RWPE1 (cell line): ENCODE results near the gene MAP3K15.

Experiments used
- CTCF ChIA-PET: fragments of 350-600 bp; sonication (Branson Sonifier 250); formaldehyde crosslinking; extraction: SDS; loops from one replicate; lab custom pipeline; 2021; lab: Yijun Ruan, JAX
- POLR2A ChIA-PET: fragments of 400-600 bp; formaldehyde crosslinking; extraction: SDS; loops from one replicate; lab custom pipeline; 2020; ENCODE audit warnings: antibody characterized with exemption; ENCODE audit not compliant: low non-redundant PET; lab: Yijun Ruan, JAX
- DNase-seq: peaks from one replicate; pipeline ENCODE4 v3.0.0; 2012; ENCODE audit warnings: low spot score
- H3K27ac ChIP-seq: fragments of 450-650 bp; 2 replicates; pipeline ENCODE4 v1.5.1; 2017
- TF ChIP-seq, protein P1 (sequence below): fragments of 450-650 bp; conservative IDR thresholded peaks from 2 replicates; pipeline ENCODE4 v1.5.1; 2017; ENCODE audit warnings: low read depth, mild to moderate bottlenecking

Gene MAP3K15

DNA sequence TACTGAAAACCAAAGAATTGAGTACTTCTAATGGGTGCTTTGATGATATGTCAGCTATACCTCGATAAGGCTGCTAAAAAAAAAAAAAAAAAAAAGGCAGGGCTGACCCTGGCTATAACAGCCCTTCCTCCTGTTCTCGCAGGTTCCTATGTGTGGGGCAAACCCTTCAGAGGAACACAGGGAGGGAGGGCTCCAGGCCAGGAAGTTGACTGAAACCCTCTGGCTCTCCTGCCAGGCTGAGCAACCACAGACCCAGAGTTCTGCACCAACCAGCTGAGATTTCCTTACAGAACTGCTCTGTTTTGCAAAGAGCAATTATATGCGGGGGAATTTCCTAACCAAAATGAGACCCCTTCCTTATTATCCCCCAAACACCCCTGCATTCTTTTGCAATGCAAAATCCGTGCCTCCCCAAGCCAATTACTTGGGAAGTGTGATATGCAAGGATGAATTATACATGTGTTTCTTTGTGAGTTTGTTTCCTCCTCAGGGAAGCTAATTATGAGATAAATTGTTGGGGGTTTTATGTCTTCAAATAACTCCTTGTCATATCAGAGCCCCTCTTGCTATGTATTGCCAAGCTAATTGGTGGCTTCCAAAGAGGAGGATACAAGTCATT lies 126.0 kb downstream of the MAP3K15 start:
- TF ChIP-seq, protein P1, sequence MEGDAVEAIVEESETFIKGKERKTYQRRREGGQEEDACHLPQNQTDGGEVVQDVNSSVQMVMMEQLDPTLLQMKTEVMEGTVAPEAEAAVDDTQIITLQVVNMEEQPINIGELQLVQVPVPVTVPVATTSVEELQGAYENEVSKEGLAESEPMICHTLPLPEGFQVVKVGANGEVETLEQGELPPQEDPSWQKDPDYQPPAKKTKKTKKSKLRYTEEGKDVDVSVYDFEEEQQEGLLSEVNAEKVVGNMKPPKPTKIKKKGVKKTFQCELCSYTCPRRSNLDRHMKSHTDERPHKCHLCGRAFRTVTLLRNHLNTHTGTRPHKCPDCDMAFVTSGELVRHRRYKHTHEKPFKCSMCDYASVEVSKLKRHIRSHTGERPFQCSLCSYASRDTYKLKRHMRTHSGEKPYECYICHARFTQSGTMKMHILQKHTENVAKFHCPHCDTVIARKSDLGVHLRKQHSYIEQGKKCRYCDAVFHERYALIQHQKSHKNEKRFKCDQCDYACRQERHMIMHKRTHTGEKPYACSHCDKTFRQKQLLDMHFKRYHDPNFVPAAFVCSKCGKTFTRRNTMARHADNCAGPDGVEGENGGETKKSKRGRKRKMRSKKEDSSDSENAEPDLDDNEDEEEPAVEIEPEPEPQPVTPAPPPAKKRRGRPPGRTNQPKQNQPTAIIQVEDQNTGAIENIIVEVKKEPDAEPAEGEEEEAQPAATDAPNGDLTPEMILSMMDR: no peak
- ChIA-PET POLR2A (no interaction called here), CTCF (interaction anchor here (0.6 kb wide), 1 partner anchor 26 kb away, joined by 3 read pairs; no protein-coding TSS in a partner anchor)
- DNase-seq: no peak
- no peak overlapping the region for H3K27ac ChIP-seq

DNA sequence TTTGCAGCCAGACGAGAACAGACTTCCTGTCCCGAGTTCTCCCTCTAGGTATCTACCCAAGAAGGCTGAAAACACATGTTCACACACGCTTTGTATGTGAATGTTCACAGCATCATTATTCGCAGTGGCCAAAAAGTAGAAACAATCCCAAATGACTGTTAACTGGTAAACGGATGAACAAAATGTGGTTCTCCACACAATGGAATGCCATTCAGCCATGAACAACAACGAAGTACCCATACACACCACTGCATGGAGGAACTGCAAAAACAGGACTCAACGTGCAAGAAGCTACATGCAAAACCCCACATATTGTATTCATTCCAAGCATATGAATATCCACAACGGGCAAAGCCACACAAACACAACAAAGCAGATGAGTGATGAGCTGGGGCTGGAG lies 126.6 kb downstream of the MAP3K15 start:
- H3K27ac ChIP-seq: no peak overlapping the region
- TF ChIP-seq, protein P1: no peak
- ChIA-PET POLR2A (no interaction called here), CTCF (no interaction called here)
- no peak for DNase-seq

DNA sequence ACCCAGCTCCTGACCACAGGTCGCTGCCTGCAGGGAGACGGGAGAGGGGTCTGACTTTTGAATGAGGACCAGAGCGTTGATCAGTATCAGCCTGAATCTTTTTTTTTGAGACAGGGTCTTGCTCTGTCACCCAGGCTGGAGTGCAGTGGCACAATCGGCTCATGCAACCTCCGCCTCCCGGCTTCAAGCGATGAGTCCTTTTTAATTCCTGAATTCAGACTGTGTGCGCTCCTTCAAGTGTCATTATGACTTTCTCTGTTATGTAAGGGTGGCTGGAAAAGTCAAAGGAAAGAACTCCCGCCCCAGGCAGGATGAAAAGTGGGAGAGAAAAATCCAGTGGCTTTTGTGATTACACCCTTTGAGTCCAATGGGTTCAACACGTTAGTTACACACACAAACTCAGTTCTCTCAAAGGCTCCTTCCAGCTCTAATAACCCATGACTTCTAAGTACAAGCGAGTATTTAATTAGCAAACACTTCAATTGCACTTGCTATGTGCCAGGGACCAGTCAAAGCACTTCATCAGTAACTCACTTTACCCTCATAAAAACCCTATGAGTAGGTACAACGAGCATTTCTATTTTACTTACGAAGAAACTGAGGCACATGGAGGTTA lies 127.1 kb downstream of the MAP3K15 start:
- TF ChIP-seq, protein P1: no peak
- POLR2A ChIA-PET: no interaction called here
- no peak overlapping the region for H3K27ac ChIP-seq
- no peak for DNase-seq
- CTCF ChIA-PET: interaction anchor here (0.6 kb wide), 1 partner anchor 569 kb away, joined by 4 read pairs; no protein-coding TSS in a partner anchor

DNA sequence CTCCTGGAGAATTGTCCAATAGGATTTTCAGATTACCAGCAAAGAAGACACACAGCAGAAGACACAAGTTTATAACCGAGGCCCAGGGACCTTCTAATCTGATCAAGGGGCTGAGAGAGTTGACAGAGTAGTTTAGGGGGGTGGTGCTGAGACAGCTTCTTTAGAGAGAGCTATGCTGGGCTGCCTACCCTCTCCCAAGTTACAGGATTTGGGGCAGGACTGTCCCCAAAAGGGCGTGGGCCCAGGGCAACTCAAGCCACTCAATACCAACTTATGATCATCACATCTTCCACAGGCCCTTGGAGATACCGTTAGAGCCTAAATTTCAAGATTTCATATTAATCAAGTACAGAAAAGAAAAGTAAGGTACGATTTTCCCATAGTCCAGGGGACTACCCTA lies 128.6 kb downstream of the MAP3K15 start:
- POLR2A ChIA-PET: no interaction called here
- TF ChIP-seq, protein P1: no peak
- CTCF ChIA-PET: no interaction called here
- no peak overlapping the region for H3K27ac ChIP-seq
- no peak for DNase-seq

DNA sequence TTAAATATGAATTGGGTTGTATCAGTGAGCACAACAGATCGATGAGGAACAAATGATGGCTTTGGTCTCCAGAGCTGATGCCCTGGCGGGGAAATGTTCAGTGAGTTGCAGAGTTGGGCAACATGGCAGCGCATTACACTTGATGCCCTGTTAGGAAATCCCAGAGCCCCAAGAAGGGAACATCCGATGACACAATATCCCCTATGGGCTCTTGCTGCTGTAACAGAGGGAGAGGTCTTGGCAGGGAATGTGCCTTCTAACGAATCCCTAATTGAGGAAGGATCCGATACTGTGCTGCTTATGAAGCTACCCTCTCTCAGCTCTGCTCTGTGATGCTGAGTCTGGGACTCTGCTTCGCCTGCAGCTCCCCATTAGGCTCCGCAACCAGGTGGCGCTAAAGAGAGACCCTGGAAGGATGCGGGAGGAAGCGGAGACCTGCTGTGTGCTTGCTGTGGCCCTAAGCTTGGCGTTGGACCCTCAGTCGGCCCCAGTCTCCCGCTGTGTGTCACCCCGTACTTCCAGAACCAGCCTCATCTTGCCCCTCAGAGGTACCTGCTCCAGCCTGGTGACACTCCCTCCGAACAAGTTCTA lies 132.7 kb downstream of the MAP3K15 start:
- CTCF ChIA-PET: interaction anchor here (1.1 kb wide), 1 partner anchor 215 kb away, joined by 3 read pairs; no protein-coding TSS in a partner anchor

DNA sequence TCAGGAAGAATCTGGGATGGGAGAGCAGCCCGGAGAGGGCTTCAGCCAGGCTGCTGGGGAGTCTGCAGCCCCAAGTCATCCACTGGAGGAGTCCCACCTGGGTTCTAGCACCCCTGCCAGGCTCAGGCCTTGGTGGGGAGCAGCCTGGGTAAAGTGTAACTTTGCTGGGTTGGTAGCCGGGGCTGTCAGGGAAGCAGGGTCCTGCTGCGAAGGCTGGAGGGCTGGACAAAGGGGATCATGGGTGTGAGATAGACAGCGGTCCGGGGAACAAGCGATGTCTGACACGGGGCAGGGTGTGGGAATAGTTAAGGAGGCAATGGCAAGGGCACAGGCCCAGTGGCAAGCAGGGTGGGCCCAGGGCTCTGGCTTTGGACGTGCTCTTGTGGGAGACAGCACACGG lies 134.0 kb downstream of the MAP3K15 start:
- POLR2A ChIA-PET: no interaction called here
- TF ChIP-seq, protein P1: no peak
- DNase-seq: no peak
- CTCF ChIA-PET: no interaction called here
- H3K27ac ChIP-seq: no peak overlapping the region

More for the DNA sequence above, 132.7 kb downstream of the MAP3K15 start:
- POLR2A ChIA-PET: no interaction called here
- no peak overlapping the region for H3K27ac ChIP-seq
- TF ChIP-seq, protein P1: peak; percentile 19
- peak; percentile 13 for DNase-seq
